Ascending aorta (tissue), 2 donors: Measurements from ENCODE around the gene TIPIN. TPM values are rescaled to one million over a fixed set of nuclear protein-coding genes. Genes with fewer than 3 reads are reported as not detected.

Source experiments
- DNase-seq, 2 donors: peaks; one replicate each; pipeline ENCODE4 v3.0.0-alpha.2; 2019; ENCODE audit warnings: low spot score in 2 of 2
- H3K27ac ChIP-seq, 2 donors: fragments of 200-600 bp; sonication (generic); one replicate each; pipeline ENCODE4 v1.5.1; 2016 to 2017; ENCODE audit warnings: mild to moderate bottlenecking in 1 of 2
- H3K27me3 ChIP-seq: fragments of 200-600 bp; sonication (generic); one replicate; pipeline ENCODE4 v1.5.1; 2017
- H3K36me3 ChIP-seq, 2 donors: fragments of 200-600 bp; sonication (generic); one replicate each; pipeline ENCODE4 v1.5.1; 2016
- H3K4me1 ChIP-seq, 2 donors: fragments of 200-600 bp; sonication (generic); one replicate each; pipeline ENCODE4 v1.5.1; 2016 to 2017; ENCODE audit warnings: mild to moderate bottlenecking in 1 of 2
- H3K4me3 ChIP-seq, 2 donors: fragments of 200-600 bp; sonication (generic); one replicate each; pipeline ENCODE4 v1.5.1; 2016 to 2017; ENCODE audit warnings: mild to moderate bottlenecking in 1 of 2
- H3K9me3 ChIP-seq, 2 donors: fragments of 200-600 bp; sonication (generic); one replicate each; pipeline ENCODE4 v1.5.1; 2016
- intact Hi-C: fragments of 100-400 bp; cut with DNase I; formaldehyde crosslinking; loops from one replicate; pipeline ENCODE4 v1.15.1; 2023
- total RNA-seq: library from RNA; depleted of rRNA; stranded (reverse); fragments of >200 nt; gene quantifications from one replicate; pipeline ENCODE4 v1.1.0, GENCODE V29; 2016
- TF ChIP-seq, protein P1 (sequence below), 3 experiments: fragments of 200-600 bp in 2 of 3; fragments of 450-650 bp in 1 of 3; sonication (generic) in 2 of 3; IDR thresholded peaks; one replicate each; pipeline ENCODE4 v1.5.1; 2016 to 2019; ENCODE audit warnings: antibody characterized with exemption in 3 of 3, mild to moderate bottlenecking in 1 of 3, moderate library complexity in 1 of 3

Gene TIPIN
- total RNA-seq, 1 donor from 2014 or later, result 6.1 TPM

- Histone ChIP-seq H3K27ac (no peak overlapping the region), H3K27me3 (no peaks in the 10 kb centered on the region), H3K4me3 (no peak overlapping the region), H3K4me1 (peaks cover 8 to 19% of the 10 kb centered on the region in 2 donors), H3K9me3 (no peaks in the 10 kb centered on the region), H3K36me3 (peaks cover 0 to 5% of the 10 kb centered on the region in 2 donors)
- intact Hi-C loops, result no loop called here
- no peak for DNase-seq
- TF ChIP-seq, protein P1, sequence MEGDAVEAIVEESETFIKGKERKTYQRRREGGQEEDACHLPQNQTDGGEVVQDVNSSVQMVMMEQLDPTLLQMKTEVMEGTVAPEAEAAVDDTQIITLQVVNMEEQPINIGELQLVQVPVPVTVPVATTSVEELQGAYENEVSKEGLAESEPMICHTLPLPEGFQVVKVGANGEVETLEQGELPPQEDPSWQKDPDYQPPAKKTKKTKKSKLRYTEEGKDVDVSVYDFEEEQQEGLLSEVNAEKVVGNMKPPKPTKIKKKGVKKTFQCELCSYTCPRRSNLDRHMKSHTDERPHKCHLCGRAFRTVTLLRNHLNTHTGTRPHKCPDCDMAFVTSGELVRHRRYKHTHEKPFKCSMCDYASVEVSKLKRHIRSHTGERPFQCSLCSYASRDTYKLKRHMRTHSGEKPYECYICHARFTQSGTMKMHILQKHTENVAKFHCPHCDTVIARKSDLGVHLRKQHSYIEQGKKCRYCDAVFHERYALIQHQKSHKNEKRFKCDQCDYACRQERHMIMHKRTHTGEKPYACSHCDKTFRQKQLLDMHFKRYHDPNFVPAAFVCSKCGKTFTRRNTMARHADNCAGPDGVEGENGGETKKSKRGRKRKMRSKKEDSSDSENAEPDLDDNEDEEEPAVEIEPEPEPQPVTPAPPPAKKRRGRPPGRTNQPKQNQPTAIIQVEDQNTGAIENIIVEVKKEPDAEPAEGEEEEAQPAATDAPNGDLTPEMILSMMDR (IDR thresholded peaks at IDR 0.05), result no peak
Observed at GRCh38 chr15:66403323-66403722, 46.8 kb upstream of the TIPIN start.

DNA sequence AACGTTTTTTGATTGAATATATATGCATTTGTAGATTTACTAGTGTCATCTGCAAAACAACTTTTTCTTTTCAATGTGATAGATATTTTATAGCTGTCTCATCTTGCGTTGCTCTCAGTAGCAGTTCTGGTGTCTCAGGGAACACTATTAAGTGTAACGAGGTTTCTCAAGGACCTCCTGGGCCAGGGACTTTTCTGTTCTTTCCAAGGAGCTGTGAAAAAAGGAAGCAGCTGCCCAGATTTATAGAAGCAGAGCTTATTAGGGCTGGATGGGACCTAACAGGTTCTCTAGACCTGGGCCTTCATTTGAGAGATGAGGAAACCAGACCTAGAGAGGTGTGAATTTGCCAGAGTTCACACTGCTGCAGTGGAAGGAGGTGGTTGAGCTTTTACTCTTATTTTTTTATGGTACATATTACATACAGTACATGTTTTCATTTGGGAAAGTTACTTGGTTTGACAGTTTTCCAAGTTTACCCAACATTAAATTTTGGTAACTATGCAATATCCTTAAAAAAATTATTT is 46.3 kb upstream of the TIPIN start:
- Histone ChIP-seq H3K4me1 (peaks cover 8 to 19% of the 10 kb centered on the region in 2 donors), H3K4me3 (no peak overlapping the region), H3K9me3 (no peaks in the 10 kb centered on the region), H3K36me3 (peaks cover 0 to 5% of the 10 kb centered on the region in 2 donors), H3K27me3 (no peaks in the 10 kb centered on the region), H3K27ac (no peak overlapping the region)
- intact Hi-C loops, result no loop called here
- TF ChIP-seq, protein P1 (IDR thresholded peaks at IDR 0.05), result no peak
- DNase-seq, result no peak

- Histone ChIP-seq H3K4me1 (peaks cover 8 to 19% of the 10 kb centered on the region in 2 donors), H3K27ac (no peak overlapping the region), H3K27me3 (no peaks in the 10 kb centered on the region), H3K9me3 (no peaks in the 10 kb centered on the region), H3K36me3 (peaks cover 0 to 7% of the 10 kb centered on the region in 2 donors), H3K4me3 (no peak overlapping the region)
- no peak for DNase-seq
- intact Hi-C loops, result no loop called here
- TF ChIP-seq, protein P1 (IDR thresholded peaks at IDR 0.05), result no peak
Observed at GRCh38 chr15:66401130-66402021, 44.9 kb upstream of the TIPIN start.

DNA sequence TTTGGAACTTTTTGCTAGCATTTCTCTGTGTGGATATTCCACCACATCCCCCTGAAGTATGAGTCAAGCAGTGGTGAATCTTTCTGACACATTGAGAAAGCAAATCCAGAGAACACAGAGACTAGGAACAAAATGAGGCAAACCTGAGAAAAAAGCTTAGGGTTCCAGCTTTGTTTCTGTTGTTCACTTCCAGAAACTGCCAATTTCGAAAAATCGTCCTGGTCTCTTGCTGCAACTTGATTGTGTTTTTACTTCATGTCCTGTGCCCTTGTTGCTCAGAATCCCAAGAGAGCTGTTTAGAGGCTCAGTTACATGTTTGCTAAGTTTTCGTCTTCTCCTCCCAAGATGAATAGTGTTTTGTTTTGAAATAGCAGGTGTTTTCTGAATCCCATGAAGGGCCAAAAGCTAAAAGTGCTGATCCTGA is 43.9 kb upstream of the TIPIN start:
- Histone ChIP-seq H3K4me1 (peaks cover 5 to 11% of the 10 kb centered on the region in 2 donors), H3K27me3 (no peaks in the 10 kb centered on the region), H3K36me3 (peaks cover 0 to 13% of the 10 kb centered on the region in 2 donors), H3K9me3 (no peaks in the 10 kb centered on the region), H3K4me3 (no peak overlapping the region), H3K27ac (no peak overlapping the region)
- no peak for DNase-seq
- intact Hi-C loops, result no loop called here
- TF ChIP-seq, protein P1 (IDR thresholded peaks at IDR 0.05), result no peak

GRCh38 chr15:66399276-66399675 is 42.8 kb upstream of the TIPIN start:
- H3K4me3 ChIP-seq, result no peak overlapping the region
- intact Hi-C loops, result no loop called here
- no peaks in the 10 kb centered on the region for H3K27me3 ChIP-seq
- H3K9me3 ChIP-seq, result no peaks in the 10 kb centered on the region
- peaks cover 0 to 3% of the 10 kb centered on the region in 2 donors for H3K4me1 ChIP-seq
- H3K27ac ChIP-seq, result no peak overlapping the region
- peaks cover 0 to 13% of the 10 kb centered on the region in 2 donors for H3K36me3 ChIP-seq
- TF ChIP-seq, protein P1 (IDR thresholded peaks at IDR 0.05), result no peak
- no peak for DNase-seq
